LoVo (cell line): ENCODE results near the gene FAM83B.
"Not testable (repeated sequence)": the region's sequence is repeated elsewhere in the genome, so short reads cannot be mapped to it uniquely, and the experiment has no call there.

ENCODE experiments used
- DNase-seq: peaks from one replicate; pipeline ENCODE4 v3.0.0-alpha.2; 2016; ENCODE audit warnings: low spot score

Gene FAM83B

GRCh38 chr6:54898767-54899166, 52.2 kb downstream of the FAM83B start:
- DNase-seq, result no peak

- no peak for DNase-seq
Measured at GRCh38 chr6:54899442-54899841, 52.9 kb downstream of the FAM83B start.

GRCh38 chr6:54899986-54900385, 53.4 kb downstream of the FAM83B start:
- no peak for DNase-seq

- no peak for DNase-seq
Measured at GRCh38 chr6:54900666-54901065, 54.1 kb downstream of the FAM83B start.

GRCh38 chr6:54903884-54904283, 57.3 kb downstream of the FAM83B start:
- DNase-seq, result no peak

- no peak for DNase-seq
Measured at GRCh38 chr6:54907355-54907754, 60.8 kb downstream of the FAM83B start.

GRCh38 chr6:54909184-54909583, 62.6 kb downstream of the FAM83B start:
- DNase-seq, result no peak

- DNase-seq, result peak; percentile 18
Measured at GRCh38 chr6:54910431-54910884, 63.9 kb downstream of the FAM83B start.

GRCh38 chr6:54910921-54911320, 64.3 kb downstream of the FAM83B start:
- DNase-seq, result no peak

GRCh38 chr6:54913211-54913610, 66.6 kb downstream of the FAM83B start:
- DNase-seq, result no peak

- DNase-seq, result peak; percentile 70
Measured at GRCh38 chr6:54916858-54917257, 70.3 kb downstream of the FAM83B start.

- DNase-seq, result no peak
Measured at GRCh38 chr6:54920628-54921027, 74.1 kb downstream of the FAM83B start.

- DNase-seq, result no peak
Measured at GRCh38 chr6:54921891-54922290, 75.3 kb downstream of the FAM83B start.

- DNase-seq, result no peak
Measured at GRCh38 chr6:54929245-54929909, 82.8 kb downstream of the FAM83B start.

GRCh38 chr6:54932622-54933021, 86.1 kb downstream of the FAM83B start:
- no peak for DNase-seq

GRCh38 chr6:54935739-54936138, 89.2 kb downstream of the FAM83B start:
- DNase-seq, result peak; percentile 74

GRCh38 chr6:54937371-54937770, 90.8 kb downstream of the FAM83B start:
- no peak for DNase-seq

GRCh38 chr6:54957698-54958097, 111.1 kb downstream of the FAM83B start:
- DNase-seq, result no peak

- no peak for DNase-seq
Measured at GRCh38 chr6:54958446-54958845, 111.9 kb downstream of the FAM83B start.

GRCh38 chr6:54959820-54960219, 113.2 kb downstream of the FAM83B start:
- no peak for DNase-seq

GRCh38 chr6:54961372-54961771, 114.8 kb downstream of the FAM83B start:
- DNase-seq, result not testable (repeated sequence)

- no peak for DNase-seq
Measured at GRCh38 chr6:54970337-54970736, 123.8 kb downstream of the FAM83B start.

GRCh38 chr6:54971825-54972224, 125.3 kb downstream of the FAM83B start:
- no peak for DNase-seq

- not testable (repeated sequence) for DNase-seq
Measured at GRCh38 chr6:54979161-54979560, 132.6 kb downstream of the FAM83B start.
